Esophagus muscularis mucosa (tissue), 3 donors: ENCODE results near the gene GNPDA1.

Experiments used
- CTCF ChIP-seq, 3 experiments: fragments of 200-600 bp in 2 of 3; fragments of 450-650 bp in 1 of 3; sonication (generic) in 2 of 3; IDR thresholded peaks; one replicate each; pipeline ENCODE4 v1.5.1; 2017 to 2019; ENCODE audit warnings: antibody characterized with exemption in 3 of 3, mild to moderate bottlenecking in 2 of 3, moderate library complexity in 1 of 3
- POLR2A ChIP-seq: fragments of 450-650 bp; IDR thresholded peaks from one replicate; pipeline ENCODE4 v1.6.1; 2017; ENCODE audit warnings: antibody characterized with exemption, moderate library complexity, mild to moderate bottlenecking, low read depth
- POLR2AphosphoS5 ChIP-seq, 2 donors: sonication (generic); formaldehyde crosslinking; IDR thresholded peaks; one replicate each; pipeline ENCODE4 v1.6.1; 2017; ENCODE audit warnings: antibody characterized with exemption in 2 of 2

GRCh38 chr5:141997358-141997960 lies 15.4 kb downstream of the GNPDA1 start:
- no peak for TF ChIP-seq POLR2A
- no peak for TF ChIP-seq POLR2AphosphoS5 (IDR thresholded peaks at IDR 0.05)
- TF ChIP-seq CTCF (IDR thresholded peaks at IDR 0.05), result no peak
